Daoy (cell line): ENCODE data around the gene JAM3. TPM values are rescaled to one million over a fixed set of nuclear protein-coding genes. Genes with fewer than 3 reads are reported as not detected.

ENCODE experiments used
- DNase-seq: peaks from one replicate; pipeline ENCODE4 v3.0.0-alpha.2; 2015; ENCODE audit warnings: low read depth
- total RNA-seq: library from RNA; depleted of rRNA; stranded (reverse); fragments of >200 nt; shearing (Covaris generic); gene quantifications from 2 replicates; pipeline ENCODE4 v1.2.3, GENCODE V29; 2014

JAM3 gene
- total RNA-seq, 1 experiment from 2014 or later = 53.9 TPM

GRCh38 chr11:134039726-134040385 is 29.0 kb upstream of the JAM3 start:
- no peak for DNase-seq

GRCh38 chr11:134040386-134041302 is 28.2 kb upstream of the JAM3 start:
- DNase-seq = peak; percentile 34

GRCh38 chr11:134041349-134041748 is 27.5 kb upstream of the JAM3 start:
- DNase-seq = no peak

- no peak for DNase-seq
Measured at GRCh38 chr11:134041791-134042696, 26.8 kb upstream of the JAM3 start.

- DNase-seq = no peak
Measured at GRCh38 chr11:134043821-134044420, 25.0 kb upstream of the JAM3 start.

- DNase-seq = no peak
Measured at GRCh38 chr11:134044514-134045284, 24.2 kb upstream of the JAM3 start.

GRCh38 chr11:134045799-134046635 is 22.9 kb upstream of the JAM3 start:
- peak; percentile 32 for DNase-seq

- no peak for DNase-seq
Measured at GRCh38 chr11:134046681-134047449, 22.0 kb upstream of the JAM3 start.

- DNase-seq = peak; percentile 86
Measured at GRCh38 chr11:134047586-134047999, 21.3 kb upstream of the JAM3 start.

- no peak for DNase-seq
Measured at GRCh38 chr11:134048028-134048427, 20.8 kb upstream of the JAM3 start.

- no peak for DNase-seq
Measured at GRCh38 chr11:134049303-134049702, 19.6 kb upstream of the JAM3 start.

GRCh38 chr11:134050541-134051383 is 18.1 kb upstream of the JAM3 start:
- DNase-seq = peak; percentile 74

- DNase-seq = peak; percentile 50
Measured at GRCh38 chr11:134052395-134052987, 16.4 kb upstream of the JAM3 start.

- no peak for DNase-seq
Measured at GRCh38 chr11:134052988-134053945, 15.6 kb upstream of the JAM3 start.

- DNase-seq = no peak
Measured at GRCh38 chr11:134055029-134055428, 13.8 kb upstream of the JAM3 start.

- DNase-seq = no peak
Measured at GRCh38 chr11:134060316-134060715, 8.6 kb upstream of the JAM3 start.
